ENCODE results near the gene DSP. TPM values are rescaled to one million over a fixed set of nuclear protein-coding genes. Genes with fewer than 3 reads are reported as not detected.

Gene DSP
- polyA plus RNA-seq, 1 donor from 2014 or later: 0.05 TPM

DNA sequence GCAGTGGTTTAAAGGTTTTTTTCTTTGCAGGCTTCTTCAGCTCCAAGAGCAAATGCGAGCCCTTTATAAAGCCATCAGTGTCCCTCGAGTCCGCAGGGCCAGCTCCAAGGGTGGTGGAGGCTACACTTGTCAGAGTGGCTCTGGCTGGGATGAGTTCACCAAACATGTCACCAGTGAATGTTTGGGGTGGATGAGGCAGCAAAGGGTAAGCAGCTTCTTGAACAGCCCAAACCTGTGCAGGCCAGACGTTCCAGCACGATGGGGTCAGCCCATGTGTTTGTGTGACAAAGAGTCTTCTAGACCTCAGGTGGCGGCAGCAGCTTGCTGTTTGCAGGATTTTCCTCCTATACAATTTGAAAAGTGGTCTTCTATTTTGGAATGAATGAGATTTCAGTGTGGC lies 17.7 kb downstream of the DSP start:
- Histone ChIP-seq H3K27me3 (ENCODE audit: insufficient read depth, low read depth, low read length) (no peaks in the 10 kb centered on the region), H3K4me3 (ENCODE audit: low read length) (no peak overlapping the region), H3K27ac (ENCODE audit: low read length) (no peak overlapping the region), H3K9me2 (ENCODE audit: insufficient read depth, low read length) (no peaks in the 10 kb centered on the region), H3K4me2 (ENCODE audit: low read length) (no peak overlapping the region), H4K20me1 (ENCODE audit: insufficient read depth) (no peaks in the 10 kb centered on the region), H3K79me2 (replicated peaks; ENCODE audit: insufficient read depth, low read length) (no peaks in the 10 kb centered on the region), H3K36me3 (ENCODE audit: insufficient read depth, low read length) (no peaks in the 10 kb centered on the region), H2AFZ (ENCODE audit: low read depth, low read length) (no peak overlapping the region), H3K9ac (ENCODE audit: low read length) (no peak overlapping the region), H3K9me3 (ENCODE audit: low read length) (no peaks in the 10 kb centered on the region), H3F3A (ENCODE audit: insufficient read depth, low read length, poor library complexity, severe bottlenecking) (no peaks in the 10 kb centered on the region)
- no peak for TF ChIP-seq EZH2 (IDR thresholded peaks at IDR 0.05; ENCODE audit: borderline replicate concordance, insufficient read depth, low read length, poor library complexity, severe bottlenecking)
- TF ChIP-seq SMC3 (conservative IDR thresholded peaks at IDR 0.05; ENCODE audit: poor library complexity): no peak
- TF ChIP-seq CTCF (IDR thresholded peaks at IDR 0.05; ENCODE audit: poor library complexity, severe bottlenecking): no peak
- no peak for TF ChIP-seq RAD21 (conservative IDR thresholded peaks at IDR 0.05)
- no peak for TF ChIP-seq REST (IDR thresholded peaks at IDR 0.05; ENCODE audit: borderline replicate concordance)
- no peak for TF ChIP-seq TAF1 (IDR thresholded peaks at IDR 0.05; ENCODE audit: low read depth)
- no peak for TF ChIP-seq MXI1 (conservative IDR thresholded peaks at IDR 0.05; ENCODE audit: poor library complexity, severe bottlenecking)
- no peak for TF ChIP-seq POLR2AphosphoS5 (IDR thresholded peaks at IDR 0.05)
- no peak for TF ChIP-seq EP300 (conservative IDR thresholded peaks at IDR 0.05; ENCODE audit: poor library complexity, severe bottlenecking)

GRCh38 chr6:7559651-7560385 lies 18.3 kb downstream of the DSP start:
- TF ChIP-seq POLR2AphosphoS5 (IDR thresholded peaks at IDR 0.05) (no peak), EP300 (conservative IDR thresholded peaks at IDR 0.05; ENCODE audit: poor library complexity, severe bottlenecking) (no peak), EZH2 (IDR thresholded peaks at IDR 0.05; ENCODE audit: borderline replicate concordance, insufficient read depth, low read length, poor library complexity, severe bottlenecking) (no peak), TAF1 (IDR thresholded peaks at IDR 0.05; ENCODE audit: low read depth) (no peak), RAD21 (conservative IDR thresholded peaks at IDR 0.05) (no peak), CTCF (IDR thresholded peaks at IDR 0.05; ENCODE audit: poor library complexity, severe bottlenecking) (no peak)
- Histone ChIP-seq H3K79me2 (replicated peaks; ENCODE audit: insufficient read depth, low read length) (no peaks in the 10 kb centered on the region), H3F3A (ENCODE audit: insufficient read depth, low read length, poor library complexity, severe bottlenecking) (no peaks in the 10 kb centered on the region), H3K36me3 (ENCODE audit: insufficient read depth, low read length) (no peaks in the 10 kb centered on the region), H3K27me3 (ENCODE audit: insufficient read depth, low read depth, low read length) (no peaks in the 10 kb centered on the region), H3K9me3 (ENCODE audit: low read length) (no peaks in the 10 kb centered on the region), H3K9me2 (ENCODE audit: insufficient read depth, low read length) (no peaks in the 10 kb centered on the region), H4K20me1 (ENCODE audit: insufficient read depth) (no peaks in the 10 kb centered on the region), H3K4me2 (ENCODE audit: low read length) (no peak overlapping the region), H3K9ac (ENCODE audit: low read length) (no peak overlapping the region), H3K4me3 (ENCODE audit: low read length) (no peak overlapping the region), H2AFZ (ENCODE audit: low read depth, low read length) (no peak overlapping the region), H3K27ac (ENCODE audit: low read length) (no peak overlapping the region)

Data from neural cell (in vitro differentiated cells).